HepG2 (cell line): ENCODE data around the gene ELMOD1.

ENCODE experiments used
- CREB1 ChIP-seq, 2 experiments: fragments of 450-650 bp in 1 of 2; IDR thresholded peaks; 2 replicates each; pipeline ENCODE4 v1.6.1; 2016 to 2017; ENCODE audit warnings: control low read depth in 1 of 2, mild to moderate bottlenecking in 1 of 2, missing compliant biosample characterization in 1 of 2, missing genetic modification characterization in 1 of 2
- STAT6 ChIP-seq: sonication (generic); formaldehyde crosslinking; IDR thresholded peaks from 2 replicates; pipeline ENCODE4 v1.4.0; 2020; ENCODE audit warnings: missing genetic modification reagents, mild to moderate bottlenecking, borderline replicate concordance
- TAF1 ChIP-seq: sonication (generic); formaldehyde crosslinking; IDR thresholded peaks from 2 replicates; pipeline ENCODE4 v1.4.0; 2020; ENCODE audit warnings: missing genetic modification reagents
- ZBTB33 ChIP-seq: sonication (generic); formaldehyde crosslinking; IDR thresholded peaks from 2 replicates; pipeline ENCODE4 v1.4.0; 2020; ENCODE audit warnings: missing genetic modification reagents
- ZNF232 ChIP-seq: sonication (generic); formaldehyde crosslinking; IDR thresholded peaks from 2 replicates; pipeline ENCODE4 v1.4.0; 2020; ENCODE audit warnings: missing genetic modification reagents, borderline replicate concordance
- ZNF335 ChIP-seq: sonication (generic); formaldehyde crosslinking; IDR thresholded peaks from 2 replicates; pipeline ENCODE4 v1.4.0; 2020; ENCODE audit warnings: missing genetic modification reagents
- ZNF430 ChIP-seq: sonication (generic); formaldehyde crosslinking; IDR thresholded peaks from 2 replicates; pipeline ENCODE4 v1.9.0; 2021; ENCODE audit warnings: mild to moderate bottlenecking, missing genetic modification reagents

GRCh38 chr11:107651672-107652071, 60.7 kb downstream of the ELMOD1 start:
- no peak for TF ChIP-seq ZBTB33 (CRISPR knock-in tag)
- TF ChIP-seq ZNF232: no peak
- no peak for TF ChIP-seq ZNF430 (CRISPR knock-in tag)
- TF ChIP-seq TAF1: no peak
- no peak for TF ChIP-seq STAT6 (CRISPR knock-in tag)
- no peak for TF ChIP-seq CREB1 (IDR thresholded peaks at IDR 0.05)
- TF ChIP-seq CREB1 (CRISPR knock-in tag; IDR thresholded peaks at IDR 0.05): no peak
- no peak for TF ChIP-seq ZNF335 (CRISPR knock-in tag)
